GF-D8 (cell line): ENCODE data around the gene MARS2.
"Not testable (repeated sequence)": the region's sequence is repeated elsewhere in the genome, so short reads cannot be mapped to it uniquely, and the experiment has no call there.

Experiments
- DNase-seq: peaks from one replicate; lab custom pipeline; 2025; lab: John Stamatoyannopoulos, UW

Gene MARS2

GRCh38 chr2:197705121-197705911 is at the start of gene MARS2:
Gene MARS2, plus strand, starts transcription at chr2:197705369. Its CDS starts 37 bp downstream, at chr2:197705406.
- peak; percentile 77 for DNase-seq

- no peak for DNase-seq
Observed at GRCh38 chr2:197657562-197657961, 47.6 kb upstream of the MARS2 start.

GRCh38 chr2:197661626-197662025 is 43.5 kb upstream of the MARS2 start:
- no peak for DNase-seq

- DNase-seq = no peak
Observed at GRCh38 chr2:197666277-197666676, 38.9 kb upstream of the MARS2 start.

GRCh38 chr2:197668296-197668695 is 36.9 kb upstream of the MARS2 start:
- DNase-seq = no peak

GRCh38 chr2:197669077-197669476 is 36.1 kb upstream of the MARS2 start:
- DNase-seq = no peak

GRCh38 chr2:197672371-197672893 is 32.7 kb upstream of the MARS2 start:
- DNase-seq = no peak

GRCh38 chr2:197673106-197673505 is 32.1 kb upstream of the MARS2 start:
- DNase-seq = no peak

GRCh38 chr2:197673606-197674005 is 31.6 kb upstream of the MARS2 start:
- DNase-seq = no peak

- no peak for DNase-seq
Observed at GRCh38 chr2:197674060-197674459, 31.1 kb upstream of the MARS2 start.

GRCh38 chr2:197674591-197674990 is 30.6 kb upstream of the MARS2 start:
- no peak for DNase-seq

GRCh38 chr2:197675246-197675645 is 29.9 kb upstream of the MARS2 start, which contains the start of gene RFTN2:
Gene RFTN2, minus strand, starts transcription at chr2:197675587. Its CDS starts 129 bp downstream, at chr2:197675458.
- DNase-seq = no peak

GRCh38 chr2:197675711-197676188 is 29.4 kb upstream of the MARS2 start:
- DNase-seq = no peak

GRCh38 chr2:197677056-197677455 is 28.1 kb upstream of the MARS2 start:
- no peak for DNase-seq

GRCh38 chr2:197677483-197677882 is 27.7 kb upstream of the MARS2 start:
- DNase-seq = no peak

- not testable (repeated sequence) for DNase-seq
Observed at GRCh38 chr2:197695206-197695605, 10.0 kb upstream of the MARS2 start.

GRCh38 chr2:197695971-197696370 is 9.2 kb upstream of the MARS2 start:
- not testable (repeated sequence) for DNase-seq

- not testable (repeated sequence) for DNase-seq
Observed at GRCh38 chr2:197696571-197696970, 8.6 kb upstream of the MARS2 start.

- DNase-seq = not testable (repeated sequence)
Observed at GRCh38 chr2:197699724-197700123, 5.4 kb upstream of the MARS2 start.

- DNase-seq = no peak
Observed at GRCh38 chr2:197700960-197701359, 4.2 kb upstream of the MARS2 start.

GRCh38 chr2:197704434-197705120 is 592 bp upstream of the MARS2 start:
- peak; percentile 60 for DNase-seq

GRCh38 chr2:197705912-197706838 is 1.0 kb downstream of the MARS2 start:
- DNase-seq = no peak
